Esophagus (tissue), 2 donors: ENCODE data around the gene ETFRF1. TPM values are rescaled to one million over a fixed set of nuclear protein-coding genes. Genes with fewer than 3 reads are reported as not detected.

Experiments used
- H3K27ac ChIP-seq, 2 donors: one replicate each; pipeline ENCODE4 v1.5.1; 2013; ENCODE audit warnings: low read depth in 2 of 2, mild to moderate bottlenecking in 2 of 2, inconsistent platforms in 1 of 2, low read length in 1 of 2, moderate library complexity in 1 of 2
- H3K27me3 ChIP-seq, 2 donors: one replicate each; pipeline ENCODE4 v1.6.1; 2013; ENCODE audit warnings: low read length in 2 of 2, control low read depth in 1 of 2, mild to moderate bottlenecking in 1 of 2; ENCODE audit not compliant: insufficient read depth in 2 of 2, control insufficient read depth in 1 of 2
- H3K36me3 ChIP-seq, 2 donors: one replicate each; pipeline ENCODE4 v1.6.1; 2013; ENCODE audit warnings: low read length in 1 of 2; ENCODE audit not compliant: control insufficient read depth in 2 of 2, insufficient read depth in 2 of 2
- H3K4me1 ChIP-seq, 2 donors: one replicate each; pipeline ENCODE4 v1.6.1; 2013; ENCODE audit warnings: low read length in 1 of 2; ENCODE audit not compliant: control insufficient read depth in 2 of 2, insufficient read depth in 2 of 2
- H3K4me3 ChIP-seq, 2 donors: one replicate each; pipeline ENCODE4 v1.5.1; 2013; ENCODE audit warnings: low read length in 2 of 2, mild to moderate bottlenecking in 2 of 2, low read depth in 1 of 2, moderate library complexity in 1 of 2
- H3K9me3 ChIP-seq, 2 donors: one replicate each; pipeline ENCODE4 v1.6.1; 2013; ENCODE audit warnings: mild to moderate bottlenecking in 2 of 2, low read depth in 1 of 2, low read length in 1 of 2, moderate library complexity in 1 of 2; ENCODE audit not compliant: control insufficient read depth in 2 of 2, insufficient read depth in 1 of 2
- WGBS, 2 donors: extraction: QIAGEN DNeasy Blood & Tissue Kit; methylation state at CpG; one replicate each; pipeline ENCODE4 v1.1.7; 2013; 5-methylcytosine and 5-hydroxymethylcytosine counted together
- polyA plus RNA-seq, 2 donors: library from polyadenylated mRNA; stranded (reverse); fragments of 200-250 nt; gene quantifications; one replicate each; pipeline ENCODE4 v1.2.3, GENCODE V29; 2013
- donor health status: healthy with polysubstance abuse.
- donor health status: Bipolar disorder and iron deficiency.

Gene ETFRF1, protein sequence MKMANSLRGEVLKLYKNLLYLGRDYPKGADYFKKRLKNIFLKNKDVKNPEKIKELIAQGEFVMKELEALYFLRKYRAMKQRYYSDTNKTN
- polyA plus RNA-seq = 10 to 100 TPM; 11.5 to 15.7 TPM

DNA sequence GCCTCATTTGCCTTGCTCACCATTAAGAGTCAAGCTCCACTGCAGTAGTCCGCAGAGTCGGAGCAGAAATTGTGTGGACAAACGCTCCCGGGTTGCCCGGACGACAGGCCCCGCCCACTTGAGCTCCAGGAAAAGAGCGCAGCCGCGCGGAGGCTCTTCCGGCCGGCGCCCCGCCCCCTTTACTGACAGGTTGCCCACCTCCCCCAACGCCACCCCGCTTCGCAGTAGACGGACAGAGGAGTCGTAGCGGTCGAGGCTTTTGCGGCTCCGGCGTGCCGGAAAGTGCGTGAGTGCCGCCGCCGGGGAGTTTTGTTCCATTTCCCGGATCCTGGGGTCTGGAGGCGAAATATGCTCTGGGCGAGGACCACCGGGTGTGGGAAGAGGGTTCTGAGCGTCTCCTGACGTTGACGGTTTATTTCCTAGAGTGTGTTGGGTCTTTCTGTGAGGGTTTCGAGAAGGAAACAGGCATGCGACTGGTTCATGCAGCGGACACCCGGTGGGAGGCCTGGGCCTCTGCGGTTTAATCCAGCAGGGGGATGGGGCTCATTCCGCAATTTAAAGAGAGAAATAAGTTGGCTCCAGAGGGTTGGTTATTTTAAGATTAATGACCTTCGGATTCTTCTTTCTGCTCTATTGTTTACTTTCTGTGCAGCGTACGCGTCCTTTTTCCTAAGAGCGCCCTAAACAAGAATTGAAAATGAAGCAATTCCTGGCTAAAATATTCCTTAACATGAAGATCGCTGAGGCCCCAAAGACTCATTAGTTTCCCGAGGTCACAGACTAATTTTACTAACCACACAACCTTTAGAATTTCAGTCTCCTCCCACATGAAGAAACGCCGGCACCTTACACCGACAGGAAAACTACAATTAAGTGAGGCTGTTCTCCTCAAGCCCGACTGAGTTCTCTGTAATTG lies at the start of gene ETFRF1, which contains the start of gene DNAI7:
ETFRF1 (plus strand) TSS at position 182 of the 916 bp plus-strand sequence. CDS start 8,720 bp downstream, outside the sequence.
DNAI7 (minus strand) TSS at position 105 of the 916 bp plus-strand sequence; CDS start at position 23, 82 bp downstream.
- Histone ChIP-seq H3K27me3 (no peaks in the 10 kb centered on the region), H3K9me3 (no peaks in the 10 kb centered on the region), H3K4me1 (no peaks in the 10 kb centered on the region), H3K27ac (peak within 1 kb of the TSS; percentile 93), H3K36me3 (no peaks in the 10 kb centered on the region), H3K4me3 (peak within 1 kb of the TSS; percentile 80 to 87)
- WGBS, 2 donors = 0 to 1% methylated on average over 54 of the region's 54 CpGs

DNA sequence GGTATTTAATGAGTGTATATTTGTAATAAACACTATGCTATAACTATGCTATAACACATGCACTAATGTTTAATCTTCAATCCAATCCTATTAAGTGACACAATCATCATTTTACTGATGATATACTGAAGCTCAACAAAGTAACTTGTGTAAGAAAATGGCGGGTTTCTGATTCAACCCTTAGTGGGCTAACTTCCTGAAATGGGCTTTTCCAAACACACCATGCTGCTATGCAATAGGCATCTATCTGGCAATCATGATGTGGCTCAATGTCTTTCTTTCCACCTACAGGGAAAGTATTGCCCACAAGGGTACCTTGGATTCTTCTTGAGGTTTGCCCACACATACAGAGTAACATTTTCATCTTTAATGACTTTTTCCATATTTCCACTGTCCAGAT lies 48.4 kb upstream of the ETFRF1 start:
- no peaks in the 10 kb centered on the region for H3K36me3 ChIP-seq
- 95 to 97% methylated on average over 1 of the region's 1 CpG for WGBS, 2 donors
- no peak overlapping the region for H3K4me3 ChIP-seq
- no peaks in the 10 kb centered on the region for H3K27me3 ChIP-seq
- H3K9me3 ChIP-seq = no peaks in the 10 kb centered on the region
- no peak overlapping the region for H3K27ac ChIP-seq
- H3K4me1 ChIP-seq = no peaks in the 10 kb centered on the region

DNA sequence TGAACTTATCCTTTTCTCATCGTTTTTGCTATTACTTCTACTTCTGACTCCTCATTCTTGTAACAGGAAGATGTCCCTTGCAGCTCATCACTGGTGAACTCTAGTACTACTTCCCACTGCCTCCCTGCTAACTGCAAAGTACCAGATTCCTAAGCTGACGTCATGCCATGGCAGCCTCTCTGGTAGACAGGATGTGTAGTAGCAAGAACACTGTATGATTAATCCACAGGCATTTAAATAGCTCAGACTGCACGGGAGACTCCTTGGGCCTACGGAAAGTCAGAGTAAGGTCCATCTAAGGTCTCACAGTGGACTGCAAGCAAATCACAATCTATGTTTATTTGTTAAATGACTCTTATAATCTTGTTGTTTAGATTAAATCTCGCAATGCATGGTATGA lies 43.6 kb upstream of the ETFRF1 start:
- H3K27ac ChIP-seq = no peak overlapping the region
- no peaks in the 10 kb centered on the region for H3K4me1 ChIP-seq
- H3K36me3 ChIP-seq = no peaks in the 10 kb centered on the region
- no peaks in the 10 kb centered on the region for H3K27me3 ChIP-seq
- no peaks in the 10 kb centered on the region for H3K9me3 ChIP-seq
- no peak overlapping the region for H3K4me3 ChIP-seq
- WGBS, 2 donors = 39 to 40% methylated on average over 5 of the region's 5 CpGs

DNA sequence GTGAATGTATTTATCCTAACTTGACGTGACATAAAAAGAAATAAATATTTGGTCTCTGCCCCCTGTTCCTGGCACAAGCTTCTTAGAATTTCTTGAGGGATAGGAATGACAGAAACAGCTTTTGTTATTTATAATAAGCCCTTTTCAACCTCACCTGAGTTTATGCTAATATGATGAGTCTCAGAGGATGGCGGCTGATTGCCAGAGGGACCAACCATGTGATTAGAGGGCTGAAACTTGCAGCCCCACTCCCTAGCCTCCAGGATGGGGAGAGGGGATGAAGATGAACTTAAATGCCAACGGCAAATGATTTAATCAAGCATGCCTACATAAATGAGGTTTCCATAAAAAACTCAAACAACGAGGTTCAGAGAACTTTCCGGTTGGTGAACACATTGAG lies 43.0 kb upstream of the ETFRF1 start:
- 72% methylated on average over 5 of the region's 5 CpGs for WGBS, 2 donors
- Histone ChIP-seq H3K4me1 (no peaks in the 10 kb centered on the region), H3K27ac (no peak overlapping the region), H3K36me3 (no peaks in the 10 kb centered on the region), H3K27me3 (no peaks in the 10 kb centered on the region), H3K4me3 (no peak overlapping the region), H3K9me3 (no peaks in the 10 kb centered on the region)

DNA sequence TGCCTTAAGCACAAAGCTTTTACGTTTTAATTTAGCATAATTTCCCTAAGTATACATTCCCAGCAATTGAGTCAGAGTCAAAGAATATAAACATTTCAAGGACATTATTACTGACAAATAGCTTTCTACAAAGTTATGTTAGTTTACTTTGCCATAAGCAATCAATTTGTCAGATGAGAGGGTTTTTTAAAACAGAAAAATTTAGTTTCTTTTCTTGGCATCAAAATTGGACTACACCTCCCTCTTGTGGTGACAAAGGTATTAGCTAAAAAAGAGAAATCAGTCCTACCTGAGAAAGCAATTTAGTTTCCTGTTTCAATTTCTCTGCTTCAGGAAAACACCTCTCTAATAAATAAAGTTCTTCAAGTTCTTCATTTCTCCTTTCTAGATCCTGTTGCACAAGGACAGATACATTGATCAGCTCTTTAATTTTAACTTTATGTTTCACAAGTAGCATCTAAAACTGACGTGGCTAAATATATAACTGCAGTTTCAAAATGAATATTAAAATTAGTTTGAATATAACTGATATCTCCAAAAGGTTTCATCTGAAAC lies 39.9 kb upstream of the ETFRF1 start:
- Histone ChIP-seq H3K4me1 (no peaks in the 10 kb centered on the region), H3K27ac (no peak overlapping the region), H3K36me3 (no peaks in the 10 kb centered on the region), H3K9me3 (no peaks in the 10 kb centered on the region), H3K4me3 (no peak overlapping the region), H3K27me3 (no peaks in the 10 kb centered on the region)
- whole genome bisulfite sequencing, 2 donors = 46 to 49% methylated on average over 2 of the region's 2 CpGs

DNA sequence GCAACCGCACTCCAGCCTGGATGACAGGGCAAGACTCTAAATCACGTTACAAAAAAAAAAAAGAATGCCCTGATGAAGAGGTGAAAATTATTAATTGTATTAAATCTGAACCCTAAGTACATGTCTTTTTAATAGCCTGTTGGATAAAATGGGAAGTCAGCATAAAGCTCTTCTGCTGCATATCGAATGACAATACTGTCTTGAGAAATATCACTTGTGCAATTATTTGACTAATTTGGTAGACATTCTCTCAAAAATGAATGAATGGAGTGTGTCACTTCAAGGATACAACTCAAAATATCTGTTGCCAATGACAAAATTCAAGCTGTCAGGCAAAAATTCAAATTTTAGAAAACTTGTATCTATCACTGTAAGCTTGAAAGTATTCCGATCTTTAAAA lies 39.0 kb upstream of the ETFRF1 start:
- Histone ChIP-seq H3K27ac (no peak overlapping the region), H3K27me3 (no peaks in the 10 kb centered on the region), H3K36me3 (no peaks in the 10 kb centered on the region), H3K4me3 (no peak overlapping the region), H3K4me1 (no peaks in the 10 kb centered on the region), H3K9me3 (no peaks in the 10 kb centered on the region)
- 93 to 94% methylated on average over 4 of the region's 4 CpGs for WGBS, 2 donors

DNA sequence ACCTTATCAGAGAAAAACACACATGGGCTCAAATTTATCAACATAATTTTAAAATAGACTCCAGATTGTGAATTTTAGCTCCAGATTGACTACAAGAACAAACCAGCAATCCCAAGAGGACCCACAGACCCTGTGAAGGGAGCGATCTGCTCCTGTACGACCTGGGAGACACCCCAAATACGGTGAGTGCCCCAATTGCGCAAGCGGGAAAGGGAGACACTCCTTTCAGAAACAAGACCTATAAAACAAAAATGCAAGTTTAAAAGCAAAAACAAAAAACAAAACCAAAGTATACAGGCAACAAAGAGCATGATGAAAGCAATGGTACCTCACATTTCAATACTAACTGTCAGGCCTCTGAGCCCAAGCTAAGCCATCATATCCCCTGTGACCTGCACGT lies 32.2 kb upstream of the ETFRF1 start:
- WGBS, 2 donors = 91% methylated on average over 6 of the region's 6 CpGs
- Histone ChIP-seq H3K4me1 (no peaks in the 10 kb centered on the region), H3K27me3 (no peaks in the 10 kb centered on the region), H3K4me3 (no peak overlapping the region), H3K27ac (no peak overlapping the region), H3K9me3 (no peaks in the 10 kb centered on the region), H3K36me3 (no peaks in the 10 kb centered on the region)

DNA sequence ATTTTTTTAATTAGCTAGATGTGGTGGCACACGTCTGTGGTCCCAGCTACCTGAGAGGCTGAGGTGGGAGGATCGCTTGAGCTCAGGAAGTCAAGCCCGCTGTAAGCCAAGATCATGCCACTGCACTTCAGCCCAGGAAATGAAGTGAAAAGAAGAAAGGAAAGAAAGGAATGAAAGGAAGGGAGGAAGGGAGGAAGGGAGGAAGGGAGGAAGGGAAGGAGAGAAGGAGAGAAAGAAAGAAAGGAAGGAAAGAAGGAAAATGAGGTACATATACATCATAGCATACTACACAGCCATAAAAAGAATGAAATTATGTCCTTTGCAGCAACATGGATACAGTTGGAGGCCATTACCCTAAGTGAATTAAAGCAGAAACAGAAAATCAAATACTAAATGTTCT lies 12.3 kb upstream of the ETFRF1 start:
- 78 to 82% methylated on average over 3 of the region's 3 CpGs for WGBS, 2 donors
- Histone ChIP-seq H3K4me1 (no peaks in the 10 kb centered on the region), H3K4me3 (no peak overlapping the region), H3K27me3 (no peaks in the 10 kb centered on the region), H3K9me3 (no peaks in the 10 kb centered on the region), H3K27ac (no peak overlapping the region), H3K36me3 (no peaks in the 10 kb centered on the region)

DNA sequence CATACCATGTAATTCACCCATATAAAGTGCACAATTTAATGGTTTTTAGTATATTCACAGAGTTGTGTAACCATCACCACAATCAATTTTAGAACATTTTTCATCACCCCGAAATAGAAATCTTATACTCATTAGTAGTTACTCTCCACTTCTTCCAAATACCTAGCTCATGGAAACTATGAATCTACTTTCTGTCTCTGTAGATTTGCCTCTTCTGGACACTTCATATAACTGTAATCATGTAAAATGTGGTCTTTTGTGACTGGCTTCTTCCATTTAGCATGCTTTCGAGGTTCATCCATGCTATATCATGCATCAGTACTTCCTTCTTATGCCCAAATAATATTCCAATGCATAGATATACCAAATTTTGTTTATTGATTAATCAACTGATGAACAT lies 10.9 kb upstream of the ETFRF1 start:
- H3K4me1 ChIP-seq = no peaks in the 10 kb centered on the region
- H3K4me3 ChIP-seq = no peak overlapping the region
- 48 to 82% methylated on average over 2 of the region's 2 CpGs for WGBS, 2 donors
- H3K27ac ChIP-seq = no peak overlapping the region
- H3K27me3 ChIP-seq = no peaks in the 10 kb centered on the region
- no peaks in the 10 kb centered on the region for H3K9me3 ChIP-seq
- H3K36me3 ChIP-seq = no peaks in the 10 kb centered on the region
